Thyroid gland (tissue), 4 donors: ENCODE results near the gene KLRC4. TPM values are rescaled to one million over a fixed set of nuclear protein-coding genes. Genes with fewer than 3 reads are reported as not detected.

Source experiments
- DNase-seq, 2 donors: peaks; one replicate each; pipeline ENCODE4 v3.0.0-alpha.2; 2019
- H3K27ac ChIP-seq, 3 donors: fragments of 200-600 bp; sonication (generic); 1 replicate in 2 of 3; 2 replicates in 1 of 3; pipeline ENCODE4 v1.5.1; 2016 to 2019; ENCODE audit warnings: mild to moderate bottlenecking in 1 of 3, moderate library complexity in 1 of 3
- H3K27me3 ChIP-seq: fragments of 200-600 bp; sonication (generic); one replicate; pipeline ENCODE4 v1.5.1; 2019
- H3K36me3 ChIP-seq, 2 donors: fragments of 200-600 bp; sonication (generic); one replicate each; pipeline ENCODE4 v1.5.1; 2016 to 2019
- H3K4me1 ChIP-seq, 2 donors: fragments of 200-600 bp; sonication (generic); one replicate each; pipeline ENCODE4 v1.5.1; 2017 to 2019
- H3K4me3 ChIP-seq, 3 donors: fragments of 200-600 bp; sonication (generic); replicated peaks in 1 of 3; 1 replicate in 2 of 3; 2 replicates in 1 of 3; pipeline ENCODE4 v1.5.1; 2016; ENCODE audit warnings: mild to moderate bottlenecking in 1 of 3
- H3K9me3 ChIP-seq: fragments of 200-600 bp; sonication (generic); one replicate; pipeline ENCODE4 v1.5.1; 2017
- POLR2A ChIP-seq, 2 donors: fragments of 450-650 bp; IDR thresholded peaks; one replicate each; pipeline ENCODE4 v1.6.1; 2017; ENCODE audit warnings: antibody characterized with exemption in 2 of 2, mild to moderate bottlenecking in 2 of 2, moderate library complexity in 1 of 2
- WGBS, 2 donors: methylation state at CpG; one replicate each; pipeline ENCODE4 v1.1.5; 2017; 5-methylcytosine and 5-hydroxymethylcytosine counted together
- intact Hi-C: fragments of 100-400 bp; cut with DNase I; formaldehyde crosslinking; loops from one replicate; pipeline ENCODE4 v1.15.1; 2023
- total RNA-seq, 4 donors: library from RNA; depleted of rRNA; stranded (reverse); fragments of >200 nt; gene quantifications; one replicate each; pipeline ENCODE4 v1.2.3, GENCODE V29; 2016
- TF ChIP-seq, protein P1 (sequence below), 6 experiments: fragments of 200-600 bp in 3 of 6; fragments of 450-650 bp in 3 of 6; sonication (generic) in 3 of 6; IDR thresholded peaks; one replicate each; pipeline ENCODE4 v1.5.1; 2016 to 2019; ENCODE audit warnings: antibody characterized with exemption in 6 of 6, mild to moderate bottlenecking in 2 of 6, inconsistent platforms in 1 of 6, moderate library complexity in 1 of 6

KLRC4 gene
- total RNA-seq, 4 donors from 2014 or later, result 2.4 TPM; not detected in 3

DNA sequence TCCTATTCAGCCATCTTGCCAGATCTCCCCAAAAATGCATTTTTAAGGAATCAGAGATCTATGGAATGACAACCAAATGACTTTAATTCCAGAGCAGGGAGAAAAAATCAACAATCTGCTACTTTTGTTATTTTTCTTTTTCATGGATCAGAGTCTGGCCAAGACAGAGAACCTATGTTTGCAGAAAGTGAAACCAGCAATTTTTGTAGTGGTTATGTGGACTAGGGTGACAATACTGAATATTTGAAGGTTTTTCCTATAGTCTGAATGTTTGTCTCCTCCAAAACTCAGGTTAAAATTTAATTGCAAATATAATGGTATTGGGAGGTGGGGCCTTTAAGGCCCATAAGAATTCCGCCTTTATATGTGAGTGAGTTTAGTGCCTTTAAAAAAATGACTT lies 50.6 kb downstream of the KLRC4 start:
- no peak for DNase-seq
- intact Hi-C loops, result no loop called here
- TF ChIP-seq, protein P1, sequence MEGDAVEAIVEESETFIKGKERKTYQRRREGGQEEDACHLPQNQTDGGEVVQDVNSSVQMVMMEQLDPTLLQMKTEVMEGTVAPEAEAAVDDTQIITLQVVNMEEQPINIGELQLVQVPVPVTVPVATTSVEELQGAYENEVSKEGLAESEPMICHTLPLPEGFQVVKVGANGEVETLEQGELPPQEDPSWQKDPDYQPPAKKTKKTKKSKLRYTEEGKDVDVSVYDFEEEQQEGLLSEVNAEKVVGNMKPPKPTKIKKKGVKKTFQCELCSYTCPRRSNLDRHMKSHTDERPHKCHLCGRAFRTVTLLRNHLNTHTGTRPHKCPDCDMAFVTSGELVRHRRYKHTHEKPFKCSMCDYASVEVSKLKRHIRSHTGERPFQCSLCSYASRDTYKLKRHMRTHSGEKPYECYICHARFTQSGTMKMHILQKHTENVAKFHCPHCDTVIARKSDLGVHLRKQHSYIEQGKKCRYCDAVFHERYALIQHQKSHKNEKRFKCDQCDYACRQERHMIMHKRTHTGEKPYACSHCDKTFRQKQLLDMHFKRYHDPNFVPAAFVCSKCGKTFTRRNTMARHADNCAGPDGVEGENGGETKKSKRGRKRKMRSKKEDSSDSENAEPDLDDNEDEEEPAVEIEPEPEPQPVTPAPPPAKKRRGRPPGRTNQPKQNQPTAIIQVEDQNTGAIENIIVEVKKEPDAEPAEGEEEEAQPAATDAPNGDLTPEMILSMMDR (IDR thresholded peaks at IDR 0.05), result no peak
- no peak for TF ChIP-seq POLR2A (IDR thresholded peaks at IDR 0.05)
- no peaks in the 10 kb centered on the region for H3K27me3 ChIP-seq
- H3K4me3 ChIP-seq, result no peak overlapping the region
- WGBS, 2 donors, result 88 to 94% methylated on average over 1 of the region's 1 CpG
- no peaks in the 10 kb centered on the region for H3K36me3 ChIP-seq
- H3K4me1 ChIP-seq, result peaks cover 5% of the 10 kb centered on the region in 2 donors
- H3K27ac ChIP-seq, result no peak overlapping the region
- H3K9me3 ChIP-seq, result no peaks in the 10 kb centered on the region

GRCh38 chr12:10358131-10358530 lies 51.4 kb downstream of the KLRC4 start:
- no peaks in the 10 kb centered on the region for H3K27me3 ChIP-seq
- 54 to 74% methylated on average over 5 of the region's 5 CpGs for WGBS, 2 donors
- H3K4me3 ChIP-seq, result no peak overlapping the region
- peaks cover 0 to 5% of the 10 kb centered on the region in 2 donors for H3K4me1 ChIP-seq
- peak; percentile 33 to 35 for DNase-seq
- TF ChIP-seq, protein P1 (IDR thresholded peaks at IDR 0.05), result no peak
- no peak for TF ChIP-seq POLR2A (IDR thresholded peaks at IDR 0.05)
- H3K36me3 ChIP-seq, result no peaks in the 10 kb centered on the region
- H3K9me3 ChIP-seq, result no peaks in the 10 kb centered on the region
- H3K27ac ChIP-seq, result no peak overlapping the region
- intact Hi-C loops, result no loop called here

Other genes with a start within 250 kb of the KLRC4 start
- 1 to 10 TPM in 2 of 4 donors, under 1 TPM in 2; 0.33 to 2.4 (median 0.87) TPM for gene OLR1, start 237.6 kb downstream of the KLRC4 start, total RNA-seq
- not detected for gene TMEM52B, start 230.7 kb downstream of the KLRC4 start, total RNA-seq
- gene GABARAPL1, start 196.9 kb downstream of the KLRC4 start, total RNA-seq, result 100 to 1,000 TPM; 115 to 216 (median 148) TPM
- 1 to 10 TPM; 1.1 to 3.8 (median 2.5) TPM for gene KLRD1, start 101.9 kb downstream of the KLRC4 start, total RNA-seq
- 1 to 10 TPM; 1.1 to 6.4 (median 3.8) TPM for gene KLRK1, start 19.7 kb downstream of the KLRC4 start, total RNA-seq
- gene KLRC3, start 10.8 kb upstream of the KLRC4 start, total RNA-seq, result not detected
- under 1 TPM in 3 of 4 donors, not detected in 1; 0.33 to 0.98 (median 0.54) TPM for gene KLRC2, start 26.3 kb upstream of the KLRC4 start, total RNA-seq
- 1 to 10 TPM in 3 of 4 donors, under 1 TPM in 1; 0.67 to 3.0 (median 1.7) TPM for gene KLRC1, start 43.6 kb upstream of the KLRC4 start, total RNA-seq
- gene EIF2S3B, start 96.1 kb upstream of the KLRC4 start, total RNA-seq, result 1 to 10 TPM in 2 of 4 donors, under 1 TPM in 1, not detected in 1; 0.45 to 2.0 (median 1.0) TPM
- gene MAGOHB, start 203.9 kb upstream of the KLRC4 start, total RNA-seq, result 10 to 100 TPM; 13.1 to 17.4 (median 14.5) TPM